HPDE6-E6E7 (cell line): Measurements from ENCODE around the gene FBXO5.

Experiments
- DNase-seq: peaks from one replicate; pipeline ENCODE4 v3.0.0; 2011; ENCODE audit warnings: missing footprints; ENCODE audit errors: extremely low spot score

FBXO5 gene

GRCh38 chr6:152952045-152952444 lies 30.8 kb downstream of the FBXO5 start:
- DNase-seq: peak; percentile 11

GRCh38 chr6:152950240-152950639 lies 32.6 kb downstream of the FBXO5 start:
- DNase-seq: no peak

GRCh38 chr6:152948150-152948768 lies 34.6 kb downstream of the FBXO5 start:
- peak; percentile 7 for DNase-seq

- DNase-seq: no peak
These were observed 35.8 kb downstream of the FBXO5 start for GRCh38 chr6:152946995-152947394.

GRCh38 chr6:152946484-152946883 lies 36.4 kb downstream of the FBXO5 start:
- DNase-seq: no peak

- DNase-seq: peak; percentile 20
These were observed 39.5 kb downstream of the FBXO5 start for GRCh38 chr6:152943260-152943897.

GRCh38 chr6:152942319-152942869 lies 40.4 kb downstream of the FBXO5 start:
- no peak for DNase-seq

GRCh38 chr6:152941746-152942145 lies 41.1 kb downstream of the FBXO5 start:
- no peak for DNase-seq

- no peak for DNase-seq
These were observed 50.0 kb downstream of the FBXO5 start for GRCh38 chr6:152932865-152933264.

- no peak for DNase-seq
These were observed 60.1 kb downstream of the FBXO5 start for GRCh38 chr6:152922706-152923105.
